Heart left ventricle (tissue), 13 donors: ENCODE data around the gene CS.

Source experiments
- CTCF ChIP-seq, 12 donors: fragments of 200-600 bp; sonication (generic) in 4 of 12; IDR thresholded peaks; one replicate each; pipeline versions ENCODE4 v1.5.0 to v1.8.0; 2018 to 2022; ENCODE audit warnings: antibody characterized with exemption in 12 of 12, mild to moderate bottlenecking in 5 of 12
- POLR2A ChIP-seq, 2 donors: fragments of 450-650 bp; IDR thresholded peaks; one replicate each; pipeline ENCODE4 v1.6.1; 2017; ENCODE audit warnings: antibody characterized with exemption in 2 of 2, mild to moderate bottlenecking in 2 of 2, moderate library complexity in 2 of 2
- donor health status: ischemic (EF 13 %, LVEDD 7.1; RV severe dilation, severe dysfunction).
- donor health status: DM: no; HTN: yes; CAD: no.
- donor health status: DM: no; HTN: no; CAD: no.
- donor health status: ischemic (EF 25% LVEDD 6.9; RV normal size, moderate dysfunction).
- donor health status: ischemic (EF 25% LVEDD 5.7; RV mildly dilated, moderate dysfunction).
- donor health status: ischemic (EF 35%, LVEDD 5.7; RV mildly dilated, moderate dysfunction).
- donor health status: nonischemic (EF 11% LVEDD 7.7; RV severe dilation, severe dysfunction).
- donor health status: DM: yes; HTN: yes; CAD: no.
- donor health status: PGD.
- donor health status: ischemic (EF 29% LVEDD 5.4; RV normal size, mild dysfunction).
- donor health status: nonischemic (EF 23%, LVEDD 6.1; RV moderate dilation, normal function).

GRCh38 chr12:56230432-56231183, 69.5 kb downstream of the CS start:
- TF ChIP-seq CTCF (IDR thresholded peaks at IDR 0.05) (no peak), POLR2A (IDR thresholded peaks at IDR 0.05) (no peak)
